K562 (cell line): ENCODE measurements around the gene PCK2. TPM values are rescaled to one million over a fixed set of nuclear protein-coding genes. Genes with fewer than 3 reads are reported as not detected.

Source experiments
- BCOR ChIP-seq: fragments of 450-650 bp; IDR thresholded peaks from 2 replicates; pipeline ENCODE4 v1.6.1; 2016
- BMI1 ChIP-seq: fragments of 150-350 bp; IDR thresholded peaks from 2 replicates; pipeline ENCODE4 v1.6.1; 2014; ENCODE audit warnings: low read length
- CXXC5 ChIP-seq: fragments of 250-450 bp; sonication (Bioruptor Pico); IDR thresholded peaks from 2 replicates; pipeline ENCODE4 v1.8.0; 2022; ENCODE audit warnings: inconsistent platforms, mild to moderate bottlenecking, moderate library complexity
- FOS ChIP-seq: IDR thresholded peaks from 3 replicates; pipeline ENCODE4 v1.6.1; 2011; ENCODE audit not compliant: insufficient read length; ENCODE audit errors: extremely low read depth
- GATAD2B ChIP-seq: fragments of 450-650 bp; IDR thresholded peaks from 2 replicates; pipeline ENCODE4 v1.6.1; 2017; ENCODE audit warnings: mild to moderate bottlenecking, borderline replicate concordance
- MCM2 ChIP-seq: fragments of 450-650 bp; IDR thresholded peaks from 2 replicates; pipeline ENCODE4 v1.6.1; 2017; ENCODE audit warnings: low read depth, mild to moderate bottlenecking
- NCOA2 ChIP-seq, 2 experiments: fragments of 450-650 bp; IDR thresholded peaks; 2 replicates each; pipeline ENCODE4 v1.6.1; 2018; ENCODE audit warnings: mild to moderate bottlenecking in 2 of 2, moderate library complexity in 1 of 2; ENCODE audit not compliant: partially characterized antibody in 2 of 2
- PHF20 ChIP-seq: fragments of 450-650 bp; IDR thresholded peaks from 2 replicates; pipeline ENCODE4 v1.6.1; 2018; ENCODE audit not compliant: partially characterized antibody
- POLR2A ChIP-seq: fragments of 450-650 bp; conservative IDR thresholded peaks from 2 replicates; pipeline ENCODE4 v1.6.1; 2016
- RBFOX2 ChIP-seq: fragments of 200-400 bp; formaldehyde crosslinking; IDR thresholded peaks from 2 replicates; pipeline ENCODE4 v1.6.1; 2017; ENCODE audit warnings: low read depth, mild to moderate bottlenecking, low read length, moderate library complexity
- RBM34 ChIP-seq: fragments of 200-400 bp; formaldehyde crosslinking; IDR thresholded peaks from 2 replicates; pipeline ENCODE4 v1.6.1; 2018; ENCODE audit warnings: low read length, borderline replicate concordance; ENCODE audit not compliant: insufficient read depth
- RUNX1 ChIP-seq: sonication (generic); IDR thresholded peaks from 2 replicates; pipeline ENCODE4 v1.6.1; 2016; ENCODE audit warnings: antibody characterized with exemption, low read depth
- ZNF41 ChIP-seq: fragments of 250-450 bp; sonication (Bioruptor Pico); conservative IDR thresholded peaks from 2 replicates; pipeline ENCODE4 v1.4.0; 2020; ENCODE audit warnings: mild to moderate bottlenecking
- ZNF583 ChIP-seq: fragments of 250-450 bp; sonication (Bioruptor Pico); IDR thresholded peaks from 2 replicates; pipeline ENCODE4 v1.4.0; 2020
- ZNF584 ChIP-seq: fragments of 200-800 bp; sonication (Bioruptor generic); IDR thresholded peaks from 2 replicates; pipeline ENCODE4 v1.6.1; 2016; ENCODE audit warnings: low read depth, mild to moderate bottlenecking, missing genetic modification characterization, missing compliant biosample characterization
- ZNF644 ChIP-seq: fragments of 200-800 bp; sonication (Bioruptor generic); IDR thresholded peaks from 2 replicates; pipeline ENCODE4 v1.6.1; 2016; ENCODE audit warnings: low read depth, missing genetic modification characterization, missing compliant biosample characterization
- ZSCAN29 ChIP-seq: fragments of 450-650 bp; IDR thresholded peaks from 2 replicates; pipeline ENCODE4 v1.6.1; 2017
- polyA plus RNA-seq, 8 experiments: library from polyadenylated mRNA; depleted of rRNA in 4 of 8; stranded (reverse) in 5 of 8; unstranded in 3 of 8; fragments of >200 nt; fragmentation: Nextera tagmentation in 2 of 8; fragmentation: Illumina TruSeq in 1 of 8; extraction: Ambion mirVana in 2 of 8; extraction: Trizol in 1 of 8; gene quantifications; 2 replicates each; pipeline versions ENCODE4 v1.2.1 to v1.2.3, GENCODE V29; 2011 to 2014; ENCODE audit warnings: inconsistent platforms in 1 of 8, missing spikeins in 1 of 8
- total RNA-seq, 7 experiments: library from RNA; depleted of rRNA in 6 of 7; stranded (reverse); fragments of >200 nt in 6 of 7; fragmentation: Illumina TruSeq in 2 of 7; extraction: Trizol in 2 of 7; gene quantifications; 2 replicates each; pipeline versions ENCODE4 v1.2.1 to v1.2.3, GENCODE V29; 2011 to 2021; ENCODE audit warnings: low replicate concordance in 1 of 7
- TF ChIP-seq, protein P1 (sequence below): fragments of 450-650 bp; IDR thresholded peaks from 2 replicates; pipeline ENCODE4 v1.6.1; 2016; ENCODE audit warnings: low read depth
- TF ChIP-seq, protein P2 (sequence below): sonication (generic); formaldehyde crosslinking; IDR thresholded peaks from 2 replicates; pipeline ENCODE4 v1.8.0; 2022; ENCODE audit warnings: mild to moderate bottlenecking, missing genetic modification reagents, borderline replicate concordance

The PCK2 gene
- total and polyA plus RNA-seq, 9 of the 15 experiments (the other 6 are each of a cell fraction or from before 2014, with no cell fraction given) = 3.3 to 60.9 (median 30.4) TPM

DNA sequence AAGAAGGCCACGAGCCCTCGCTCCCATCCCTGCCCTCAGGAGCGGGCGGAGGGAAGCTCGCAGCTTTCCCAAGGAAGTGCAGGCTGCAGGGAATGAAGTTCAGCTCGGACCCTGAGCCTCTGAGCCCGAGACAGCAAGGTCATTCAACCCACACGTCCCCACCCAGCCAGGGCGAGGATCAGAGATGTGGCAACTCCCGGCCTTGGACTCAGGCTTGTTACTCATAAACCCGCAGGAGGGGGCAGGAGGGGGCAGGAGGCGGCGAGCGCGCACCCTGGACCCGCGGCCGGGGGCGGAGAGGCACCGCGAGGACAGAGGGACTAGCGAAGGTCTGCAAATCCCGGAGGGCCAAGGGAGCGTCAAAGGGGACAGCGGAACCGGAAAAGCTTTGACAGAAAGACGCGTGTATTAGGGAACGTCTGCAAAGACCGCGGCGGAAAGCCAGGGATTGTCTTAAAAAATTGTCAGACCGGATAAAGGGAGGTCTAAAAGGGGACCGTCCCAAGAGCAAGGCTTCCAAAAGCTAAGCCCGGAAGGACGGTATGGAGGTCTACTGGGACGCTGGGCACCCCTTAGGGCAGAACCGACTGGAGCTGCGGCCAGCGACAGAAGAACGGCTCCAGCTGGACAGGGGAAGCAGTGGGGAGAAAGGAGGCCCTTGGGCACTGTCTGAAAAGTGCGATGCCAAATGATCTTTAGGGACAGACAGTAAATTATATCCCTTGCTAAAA lies 19.9 kb downstream of the PCK2 start (continued):
- TF ChIP-seq MCM2 = no peak
- TF ChIP-seq RBFOX2 = peak; percentile 87
- TF ChIP-seq RUNX1 = no peak
- TF ChIP-seq BMI1 = no peak
- peak; percentile 64 for TF ChIP-seq CXXC5 (CRISPR knock-in tag)
- peak; percentile 47; the same call in 1 of the 2 replicates for TF ChIP-seq BCOR
- TF ChIP-seq ZSCAN29 = no peak
- TF ChIP-seq FOS = no peak
- TF ChIP-seq ZNF644 (tag) = no peak
- no peak for TF ChIP-seq RBM34
- no peak for TF ChIP-seq ZNF41 (CRISPR knock-in tag)
- TF ChIP-seq POLR2A = peak; percentile 88
- TF ChIP-seq PHF20 = peak; percentile 39
- TF ChIP-seq, protein P1, sequence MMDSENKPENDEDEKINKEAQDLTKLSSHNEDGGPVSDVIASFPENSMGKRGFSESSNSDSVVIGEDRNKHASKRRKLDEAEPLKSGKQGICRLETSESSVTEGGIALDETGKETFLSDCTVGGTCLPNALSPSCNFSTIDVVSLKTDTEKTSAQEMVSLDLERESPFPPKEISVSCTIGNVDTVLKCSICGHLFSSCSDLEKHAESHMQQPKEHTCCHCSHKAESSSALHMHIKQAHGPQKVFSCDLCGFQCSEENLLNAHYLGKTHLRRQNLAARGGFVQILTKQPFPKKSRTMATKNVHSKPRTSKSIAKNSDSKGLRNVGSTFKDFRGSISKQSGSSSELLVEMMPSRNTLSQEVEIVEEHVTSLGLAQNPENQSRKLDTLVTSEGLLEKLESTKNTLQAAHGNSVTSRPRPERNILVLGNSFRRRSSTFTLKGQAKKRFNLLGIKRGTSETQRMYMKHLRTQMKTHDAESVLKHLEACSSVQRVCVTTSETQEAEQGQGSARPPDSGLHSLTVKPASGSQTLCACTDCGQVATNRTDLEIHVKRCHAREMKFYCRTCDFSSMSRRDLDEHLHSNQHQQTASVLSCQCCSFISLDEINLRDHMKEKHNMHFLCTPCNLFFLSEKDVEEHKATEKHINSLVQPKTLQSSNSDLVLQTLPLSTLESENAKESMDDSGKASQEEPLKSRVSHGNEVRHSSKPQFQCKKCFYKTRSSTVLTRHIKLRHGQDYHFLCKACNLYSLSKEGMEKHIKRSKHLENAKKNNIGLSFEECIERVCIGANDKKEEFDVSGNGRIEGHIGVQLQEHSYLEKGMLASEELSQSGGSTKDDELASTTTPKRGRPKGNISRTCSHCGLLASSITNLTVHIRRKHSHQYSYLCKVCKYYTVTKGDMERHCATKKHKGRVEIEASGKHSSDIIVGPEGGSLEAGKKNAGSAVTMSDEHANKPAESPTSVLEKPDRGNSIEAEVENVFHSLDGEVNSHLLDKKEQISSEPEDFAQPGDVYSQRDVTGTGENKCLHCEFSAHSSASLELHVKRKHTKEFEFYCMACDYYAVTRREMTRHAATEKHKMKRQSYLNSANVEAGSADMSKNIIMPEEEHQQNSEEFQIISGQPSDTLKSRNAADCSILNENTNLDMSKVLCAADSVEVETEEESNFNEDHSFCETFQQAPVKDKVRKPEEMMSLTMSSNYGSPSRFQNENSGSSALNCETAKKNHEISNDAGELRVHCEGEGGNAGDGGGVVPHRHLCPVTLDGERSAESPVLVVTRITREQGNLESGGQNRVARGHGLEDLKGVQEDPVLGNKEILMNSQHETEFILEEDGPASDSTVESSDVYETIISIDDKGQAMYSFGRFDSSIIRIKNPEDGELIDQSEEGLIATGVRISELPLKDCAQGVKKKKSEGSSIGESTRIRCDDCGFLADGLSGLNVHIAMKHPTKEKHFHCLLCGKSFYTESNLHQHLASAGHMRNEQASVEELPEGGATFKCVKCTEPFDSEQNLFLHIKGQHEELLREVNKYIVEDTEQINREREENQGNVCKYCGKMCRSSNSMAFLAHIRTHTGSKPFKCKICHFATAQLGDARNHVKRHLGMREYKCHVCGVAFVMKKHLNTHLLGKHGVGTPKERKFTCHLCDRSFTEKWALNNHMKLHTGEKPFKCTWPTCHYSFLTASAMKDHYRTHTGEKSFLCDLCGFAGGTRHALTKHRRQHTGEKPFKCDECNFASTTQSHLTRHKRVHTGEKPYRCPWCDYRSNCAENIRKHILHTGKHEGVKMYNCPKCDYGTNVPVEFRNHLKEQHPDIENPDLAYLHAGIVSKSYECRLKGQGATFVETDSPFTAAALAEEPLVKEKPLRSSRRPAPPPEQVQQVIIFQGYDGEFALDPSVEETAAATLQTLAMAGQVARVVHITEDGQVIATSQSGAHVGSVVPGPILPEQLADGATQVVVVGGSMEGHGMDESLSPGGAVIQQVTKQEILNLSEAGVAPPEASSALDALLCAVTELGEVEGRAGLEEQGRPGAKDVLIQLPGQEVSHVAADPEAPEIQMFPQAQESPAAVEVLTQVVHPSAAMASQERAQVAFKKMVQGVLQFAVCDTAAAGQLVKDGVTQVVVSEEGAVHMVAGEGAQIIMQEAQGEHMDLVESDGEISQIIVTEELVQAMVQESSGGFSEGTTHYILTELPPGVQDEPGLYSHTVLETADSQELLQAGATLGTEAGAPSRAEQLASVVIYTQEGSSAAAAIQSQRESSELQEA = no peak
- no peak for TF ChIP-seq ZNF583 (CRISPR knock-in tag)
- TF ChIP-seq, protein P2, sequence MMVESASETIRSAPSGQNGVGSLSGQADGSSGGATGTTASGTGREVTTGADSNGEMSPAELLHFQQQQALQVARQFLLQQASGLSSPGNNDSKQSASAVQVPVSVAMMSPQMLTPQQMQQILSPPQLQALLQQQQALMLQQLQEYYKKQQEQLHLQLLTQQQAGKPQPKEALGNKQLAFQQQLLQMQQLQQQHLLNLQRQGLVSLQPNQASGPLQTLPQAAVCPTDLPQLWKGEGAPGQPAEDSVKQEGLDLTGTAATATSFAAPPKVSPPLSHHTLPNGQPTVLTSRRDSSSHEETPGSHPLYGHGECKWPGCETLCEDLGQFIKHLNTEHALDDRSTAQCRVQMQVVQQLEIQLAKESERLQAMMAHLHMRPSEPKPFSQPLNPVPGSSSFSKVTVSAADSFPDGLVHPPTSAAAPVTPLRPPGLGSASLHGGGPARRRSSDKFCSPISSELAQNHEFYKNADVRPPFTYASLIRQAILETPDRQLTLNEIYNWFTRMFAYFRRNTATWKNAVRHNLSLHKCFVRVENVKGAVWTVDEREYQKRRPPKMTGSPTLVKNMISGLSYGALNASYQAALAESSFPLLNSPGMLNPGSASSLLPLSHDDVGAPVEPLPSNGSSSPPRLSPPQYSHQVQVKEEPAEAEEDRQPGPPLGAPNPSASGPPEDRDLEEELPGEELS (CRISPR knock-in tag) = no peak
- TF ChIP-seq NCOA2 (IDR thresholded peaks at IDR 0.05; ENCODE audit: partially characterized antibody in 2 of 2) = peak in 1 of 2 experiments; percentile 99
- TF ChIP-seq ZNF584 = no peak
- no peak for TF ChIP-seq GATAD2B
